HL-60/S4 (cell line): ENCODE results near the gene RTN4RL1.

ENCODE experiments used
- in situ Hi-C: fragments of 300-500 bp; cut with MboI; formaldehyde crosslinking; loops from 2 replicates; pipeline ENCODE4 v1.14.3; 2022; ENCODE audit warnings: low sequenced_read_pairs

Gene RTN4RL1, protein sequence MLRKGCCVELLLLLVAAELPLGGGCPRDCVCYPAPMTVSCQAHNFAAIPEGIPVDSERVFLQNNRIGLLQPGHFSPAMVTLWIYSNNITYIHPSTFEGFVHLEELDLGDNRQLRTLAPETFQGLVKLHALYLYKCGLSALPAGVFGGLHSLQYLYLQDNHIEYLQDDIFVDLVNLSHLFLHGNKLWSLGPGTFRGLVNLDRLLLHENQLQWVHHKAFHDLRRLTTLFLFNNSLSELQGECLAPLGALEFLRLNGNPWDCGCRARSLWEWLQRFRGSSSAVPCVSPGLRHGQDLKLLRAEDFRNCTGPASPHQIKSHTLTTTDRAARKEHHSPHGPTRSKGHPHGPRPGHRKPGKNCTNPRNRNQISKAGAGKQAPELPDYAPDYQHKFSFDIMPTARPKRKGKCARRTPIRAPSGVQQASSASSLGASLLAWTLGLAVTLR

DNA sequence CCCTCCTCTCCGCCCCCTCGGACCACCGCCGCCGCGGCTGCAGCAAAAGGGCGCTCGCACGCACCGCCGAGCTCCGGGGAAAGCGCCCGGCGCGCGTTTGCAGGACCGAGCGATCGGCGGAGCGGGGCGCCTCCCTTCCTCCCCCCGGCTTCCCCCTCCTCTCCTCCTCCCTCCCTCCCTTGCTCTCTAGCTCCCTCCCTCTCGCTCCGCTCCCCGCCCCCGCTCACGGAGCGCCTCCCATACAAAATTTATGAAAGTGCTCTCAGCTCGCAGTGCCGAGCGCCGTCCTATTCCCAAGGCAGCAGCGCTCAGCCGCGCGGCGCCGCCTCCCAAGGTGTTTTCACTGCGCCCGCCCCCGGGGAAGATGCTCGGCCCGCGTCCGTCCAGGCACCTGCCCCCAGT, at the start of gene RTN4RL1:
TSS of gene RTN4RL1 (minus strand) at position 115 of the 402 bp plus-strand sequence. CDS start 469 bp downstream, outside the sequence.
- in situ Hi-C loops: loop anchor here (25.0 kb wide), 1 partner anchor 313 kb away; the partner anchor contains the start of genes TLCD2 and WDR81

DNA sequence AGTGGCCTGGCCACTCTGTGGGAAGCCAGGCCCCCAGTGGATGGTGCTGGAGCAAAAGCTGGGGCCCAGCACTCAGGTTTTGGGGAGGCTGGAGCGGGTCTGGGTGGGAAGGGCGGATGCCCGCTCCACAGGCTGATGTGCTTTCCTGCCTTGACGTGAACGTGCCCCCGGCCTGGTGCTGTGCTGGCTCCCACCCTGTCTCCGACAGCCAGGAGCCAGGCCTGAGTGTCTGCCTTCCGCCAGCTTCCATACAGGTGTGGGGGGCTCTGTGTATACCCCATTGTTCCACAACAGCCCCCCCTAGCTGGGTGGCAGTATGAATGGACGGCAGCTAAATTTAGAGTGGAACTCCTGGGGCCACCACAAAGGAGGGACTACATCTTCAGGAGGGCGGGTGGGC, 49.8 kb upstream of the RTN4RL1 start:
- in situ Hi-C loops: no loop called here

DNA sequence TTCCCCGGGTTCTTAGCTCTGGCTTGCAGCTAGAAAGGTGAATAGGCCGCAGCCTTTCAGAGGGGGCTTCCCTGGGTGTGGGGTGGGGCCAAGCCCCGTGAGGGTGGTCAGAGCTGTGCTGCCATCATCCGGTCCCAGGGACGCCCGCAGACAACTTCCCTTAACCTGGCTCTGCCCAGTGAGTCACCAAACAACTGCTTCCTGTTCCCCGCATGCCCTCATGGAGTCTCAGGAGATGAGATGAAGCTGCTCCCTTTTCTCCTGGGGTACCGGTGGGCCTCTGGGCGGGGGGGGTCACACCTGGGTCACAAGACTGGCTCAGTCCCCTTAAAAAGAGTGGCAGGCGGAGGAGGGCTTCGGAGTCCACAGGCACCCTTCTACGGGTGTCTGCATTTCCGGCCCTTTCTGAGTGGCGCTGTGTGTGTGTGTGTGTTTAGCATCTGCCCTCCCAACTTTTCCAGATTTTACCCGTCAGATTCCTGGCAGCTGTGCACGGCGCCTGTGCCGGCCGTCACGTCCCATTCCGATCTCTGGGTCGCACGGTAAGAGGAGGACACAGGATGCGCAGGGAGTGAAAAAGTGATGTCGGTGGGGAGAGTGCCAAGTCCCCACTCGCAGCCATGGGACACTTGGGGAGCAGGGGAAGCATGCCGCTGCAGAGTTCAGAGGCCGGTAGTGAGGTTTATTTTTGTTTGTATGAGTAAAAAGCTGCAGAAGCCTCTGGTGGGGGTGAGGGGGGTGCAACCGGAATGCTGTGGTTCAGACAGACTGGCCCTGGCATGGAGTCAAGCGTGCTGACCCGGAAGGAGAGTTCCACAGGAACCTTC, 46.5 kb upstream of the RTN4RL1 start:
- in situ Hi-C loops: no loop called here

DNA sequence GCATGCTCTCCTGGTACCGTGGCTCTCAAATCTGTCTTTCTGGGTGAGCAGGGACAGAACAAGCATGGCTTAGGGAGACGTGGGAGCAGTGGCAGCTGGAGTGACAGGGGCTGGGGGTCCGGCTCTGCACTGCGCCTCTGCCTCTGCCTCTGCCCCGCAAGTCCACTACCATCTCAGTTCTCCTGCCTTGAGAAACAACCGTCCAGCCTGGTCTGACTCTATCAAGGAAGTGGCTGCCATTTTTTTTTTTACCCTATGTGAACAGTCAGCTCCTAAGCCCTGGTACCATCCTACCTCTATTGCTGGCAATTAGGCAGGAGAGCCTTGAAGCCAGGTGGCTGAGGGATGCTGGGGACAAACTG, 45.9 kb upstream of the RTN4RL1 start:
- in situ Hi-C loops: no loop called here

DNA sequence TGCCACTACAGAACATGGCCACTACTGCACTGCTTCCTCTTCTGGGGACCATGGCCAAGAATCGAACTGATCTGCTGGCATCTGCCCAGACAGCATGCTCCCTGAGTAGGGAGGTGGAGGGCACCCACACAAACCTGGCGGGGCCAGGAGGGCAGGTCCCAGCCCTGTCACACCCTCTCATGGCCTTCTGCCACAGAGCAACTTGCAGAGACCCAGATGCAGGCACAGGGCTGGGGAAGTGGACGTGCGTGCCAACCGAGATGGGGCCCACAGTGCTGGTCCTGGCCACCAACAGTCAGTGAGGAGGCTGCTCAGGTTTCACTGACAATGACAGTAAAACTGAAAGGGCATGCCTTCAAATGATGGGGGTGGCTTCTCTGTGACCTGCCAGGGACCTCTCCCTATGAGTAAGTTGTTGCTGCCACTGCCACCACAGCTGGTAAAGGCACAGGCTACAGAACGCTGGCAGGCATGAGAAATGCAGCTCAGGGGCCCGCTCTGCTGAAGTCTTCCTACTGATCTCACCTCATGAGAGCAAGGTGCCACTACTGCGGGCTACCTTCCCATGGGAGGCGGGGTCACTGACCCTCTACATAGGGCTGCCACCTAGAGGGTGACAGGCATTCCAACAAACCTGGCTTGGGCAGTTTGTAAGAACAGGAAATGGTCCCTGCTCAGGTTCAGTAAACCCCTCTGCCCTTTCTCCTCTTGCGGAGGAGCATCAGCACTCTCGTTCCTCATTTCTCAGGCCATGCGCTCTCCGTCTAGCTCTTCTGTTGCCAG, 45.3 kb upstream of the RTN4RL1 start:
- in situ Hi-C loops: no loop called here

DNA sequence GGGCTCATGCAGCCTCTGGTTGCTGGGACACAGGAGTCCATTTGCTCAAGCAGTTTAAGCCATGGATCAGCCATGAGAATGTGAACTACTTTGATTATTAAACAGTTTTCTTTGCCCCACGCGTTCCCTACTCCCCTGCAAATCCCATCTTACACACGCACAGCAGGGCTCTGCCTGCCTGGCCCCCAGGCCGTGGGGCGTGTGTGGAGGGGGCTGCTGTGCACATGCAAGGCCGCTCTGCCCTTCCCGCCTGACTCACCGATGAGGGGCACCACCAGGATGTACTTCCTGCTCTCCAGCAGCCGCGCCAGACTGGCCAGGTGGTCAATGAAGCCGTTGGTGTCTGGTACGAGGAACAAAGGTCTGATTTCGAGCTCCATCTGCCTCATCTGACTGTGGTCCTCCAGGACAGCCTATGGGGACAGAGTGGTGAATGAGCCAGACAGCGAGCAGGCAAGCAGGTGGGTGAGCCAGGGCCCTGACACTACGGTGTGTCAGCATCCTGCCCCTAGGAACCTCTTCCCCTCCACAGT, 43.5 kb upstream of the RTN4RL1 start:
- in situ Hi-C loops: no loop called here

DNA sequence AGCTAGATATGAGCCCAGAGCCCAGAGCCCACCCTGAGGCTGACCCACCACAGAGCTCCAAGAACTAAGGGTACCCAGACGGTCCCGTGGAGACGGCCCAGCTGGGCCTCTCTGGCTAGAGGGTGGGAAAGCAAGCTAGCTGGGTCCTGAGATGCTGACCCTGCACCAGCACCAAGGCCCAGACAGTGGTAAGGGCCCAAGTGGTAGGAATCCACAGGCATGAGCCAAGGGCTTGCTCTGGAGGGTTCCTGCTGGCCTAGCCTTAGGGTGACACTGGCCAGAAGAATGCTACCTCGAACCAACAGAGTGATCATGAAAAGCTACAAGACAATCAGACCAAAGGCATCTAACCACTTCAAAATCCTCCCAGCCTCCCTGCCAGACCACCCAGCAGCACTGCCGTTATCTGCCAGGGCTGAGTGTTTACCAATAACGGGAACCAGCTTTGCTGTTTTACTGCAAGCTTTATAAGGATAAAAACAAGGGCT, 42.9 kb upstream of the RTN4RL1 start:
- in situ Hi-C loops: no loop called here

DNA sequence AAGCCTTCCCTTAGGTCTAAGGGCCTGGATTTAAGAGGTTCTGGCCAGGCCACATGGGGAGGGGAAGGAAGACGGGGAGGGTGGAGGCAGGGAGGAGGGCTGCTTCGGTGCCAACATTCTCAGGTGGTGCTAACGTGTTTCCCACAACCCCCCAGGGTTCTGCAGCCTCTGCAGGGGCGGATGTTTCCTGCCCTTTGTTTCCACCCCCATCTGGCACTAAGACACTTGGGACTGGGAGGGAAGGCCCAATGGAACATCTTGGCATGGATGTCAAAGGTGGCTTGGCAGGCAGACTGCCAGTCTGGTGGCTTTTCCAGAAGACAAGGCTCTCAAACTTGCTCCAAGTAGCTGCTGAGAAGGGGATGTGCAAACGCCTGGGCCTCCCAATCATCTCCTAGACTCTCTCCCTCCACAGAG, 42.5 kb upstream of the RTN4RL1 start:
- in situ Hi-C loops: no loop called here

DNA sequence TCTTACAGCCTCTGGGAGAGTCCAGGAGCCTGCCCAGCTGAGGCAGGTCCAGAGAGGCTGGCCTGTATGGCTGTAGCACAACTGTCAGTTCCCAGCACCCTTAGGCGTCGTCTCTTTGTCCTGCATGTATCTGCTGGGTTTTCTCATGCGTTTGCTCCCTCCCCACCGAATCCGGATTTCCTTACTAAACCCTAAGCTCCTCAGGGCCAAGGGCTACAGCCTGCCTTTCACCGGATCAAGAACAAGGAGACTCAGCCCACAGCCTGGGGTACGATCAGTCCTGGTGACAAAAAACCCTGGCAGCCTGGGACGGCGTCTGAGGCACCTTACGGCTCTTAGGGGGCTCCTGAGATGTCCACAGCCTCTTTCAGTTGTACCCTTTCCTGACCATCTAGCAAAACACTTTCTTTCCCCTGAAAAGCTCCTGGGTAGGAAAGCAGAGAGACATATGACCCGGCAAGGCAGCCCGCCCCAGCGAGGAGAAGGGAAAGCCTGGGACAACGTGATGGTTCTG, 42.0 kb upstream of the RTN4RL1 start:
- in situ Hi-C loops: no loop called here

DNA sequence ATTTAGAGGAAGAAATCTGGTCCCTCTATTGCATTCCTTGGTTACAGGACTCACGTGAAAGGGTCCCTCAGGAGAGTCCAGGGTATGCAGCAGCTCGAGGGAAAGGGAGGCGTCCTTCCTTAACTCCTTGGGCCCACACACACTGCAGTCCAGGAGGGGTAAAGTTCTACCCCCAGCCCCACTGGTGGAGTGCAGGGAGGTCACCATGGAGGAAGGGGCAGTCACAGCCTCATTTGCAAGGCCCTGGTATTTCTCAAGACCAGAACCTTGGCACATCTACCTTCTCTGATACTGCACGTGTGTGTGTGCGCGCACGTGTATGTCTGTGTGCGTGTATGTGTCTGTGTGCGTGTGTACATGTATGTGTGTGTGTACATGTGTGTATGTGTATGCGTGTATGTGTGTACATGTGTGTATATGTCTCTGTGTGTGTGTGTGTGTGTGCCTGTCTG, 40.8 kb upstream of the RTN4RL1 start:
- in situ Hi-C loops: no loop called here

DNA sequence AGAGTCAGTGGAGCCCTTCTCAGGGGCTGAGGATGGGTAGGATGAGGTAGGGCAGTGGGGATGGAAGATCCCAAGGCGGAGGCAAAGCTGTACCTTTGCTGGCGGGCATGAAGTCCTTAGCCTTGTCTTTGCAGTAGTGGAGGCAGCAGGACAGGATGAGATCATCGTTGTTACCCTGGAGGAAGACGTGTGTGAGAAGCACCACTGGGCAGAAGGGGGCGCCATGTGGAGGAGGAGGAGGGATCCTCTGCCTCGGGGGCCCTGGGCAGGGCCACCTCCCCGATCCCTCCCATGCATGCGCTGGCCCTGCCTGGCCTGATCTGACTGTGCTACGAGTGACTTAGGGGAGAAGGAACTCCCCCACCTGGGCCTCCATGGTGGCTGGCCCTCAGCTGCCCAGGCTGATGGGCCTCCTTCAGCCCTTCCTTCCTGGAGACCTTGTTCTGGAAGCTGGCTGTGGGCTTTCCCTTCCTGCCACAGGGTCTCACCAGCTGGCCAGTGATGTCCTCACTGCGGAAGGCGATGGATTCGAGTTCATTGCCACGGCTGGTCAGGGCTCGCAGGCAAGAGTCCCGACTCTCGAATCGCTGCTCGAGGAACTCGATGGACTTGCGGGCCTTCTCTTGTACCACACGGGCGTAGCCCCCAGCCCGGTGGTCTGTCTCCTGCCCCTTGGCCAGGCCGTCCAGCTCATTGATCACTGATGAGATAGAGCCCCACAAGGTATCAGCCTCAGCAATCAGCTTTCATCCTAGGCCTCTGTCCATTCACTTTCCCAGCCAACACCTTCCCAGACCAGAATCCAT, 40.0 kb upstream of the RTN4RL1 start:
- in situ Hi-C loops: no loop called here

DNA sequence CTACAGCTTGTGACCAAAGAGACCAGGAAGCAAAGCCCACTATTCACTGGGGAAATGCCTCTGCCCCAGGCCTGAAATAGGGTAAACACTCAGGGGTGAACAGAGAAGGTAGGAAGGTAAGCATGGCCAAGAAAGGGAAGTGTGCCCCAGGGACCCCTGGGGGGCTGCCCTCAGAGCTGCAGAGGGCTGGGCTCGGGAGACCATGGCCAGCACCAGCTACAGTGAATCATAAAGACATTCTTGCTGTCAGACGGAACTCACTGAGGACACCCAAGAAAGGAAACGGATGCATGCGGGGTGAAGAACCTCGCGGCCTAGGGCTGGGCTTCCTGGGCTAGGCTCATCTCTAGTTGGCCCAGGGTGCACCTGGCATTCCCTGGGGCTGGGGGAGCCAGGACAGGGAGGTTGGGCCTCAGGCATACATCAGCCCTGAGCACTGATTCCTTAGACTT, 39.4 kb upstream of the RTN4RL1 start:
- in situ Hi-C loops: no loop called here

DNA sequence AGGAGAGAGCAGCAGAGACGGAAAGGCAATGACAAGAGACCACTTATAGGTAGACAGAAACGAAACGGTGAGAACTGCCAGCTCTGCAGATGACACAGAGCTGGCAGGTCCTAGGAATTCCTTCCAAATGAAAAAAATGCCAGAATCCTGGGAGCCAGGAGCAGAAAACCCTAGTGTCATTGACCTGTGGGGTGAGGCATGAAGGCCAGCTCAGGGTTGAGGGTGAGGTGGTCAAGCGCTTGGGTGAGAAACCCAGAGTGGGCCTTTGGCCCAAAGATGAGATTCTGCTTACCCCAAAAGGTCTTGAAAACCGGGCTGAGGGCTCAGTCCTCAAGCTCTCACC, 39.0 kb upstream of the RTN4RL1 start:
- in situ Hi-C loops: no loop called here

DNA sequence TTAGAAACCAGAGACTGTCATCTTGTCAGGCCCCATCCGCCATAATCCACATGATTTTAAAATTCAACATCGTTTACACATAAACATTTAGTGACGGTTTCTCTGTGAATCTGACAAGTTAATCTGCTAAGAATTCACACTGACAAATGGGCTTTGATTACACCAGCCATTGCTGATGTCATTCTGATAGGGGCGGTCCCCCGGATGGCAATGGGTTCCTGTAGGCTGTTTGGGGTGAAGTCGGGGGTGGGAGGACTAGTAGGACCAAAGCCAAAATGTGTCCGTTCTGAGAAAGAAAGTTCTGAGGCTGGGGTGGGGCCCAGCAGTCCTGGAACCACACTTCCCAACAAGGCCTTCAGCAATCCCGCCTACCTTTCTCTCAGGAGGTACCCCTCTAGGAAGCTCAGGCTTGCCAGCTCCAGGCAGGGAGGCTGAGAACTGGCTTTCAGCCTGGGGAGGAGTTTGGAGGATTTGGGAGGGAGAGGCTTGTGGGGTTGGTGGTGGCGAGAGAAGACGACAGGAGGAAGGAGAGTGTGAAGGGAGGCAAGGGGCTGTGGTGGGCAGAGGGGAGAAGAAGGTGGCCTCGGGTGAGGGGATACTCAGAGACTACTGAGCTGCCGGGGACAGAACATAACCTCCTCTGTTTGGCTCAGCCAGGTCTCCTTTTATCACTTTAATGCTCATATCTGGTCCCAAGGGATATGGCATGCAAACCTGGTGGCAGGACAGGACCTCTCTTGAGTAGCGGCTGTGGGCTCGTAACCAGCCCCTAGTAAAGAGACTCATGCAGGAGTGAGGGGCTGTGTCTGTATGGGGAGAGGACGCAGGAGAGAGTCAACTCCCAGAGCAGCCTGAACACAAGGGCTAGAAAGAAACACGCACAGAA, 38.4 kb upstream of the RTN4RL1 start:
- in situ Hi-C loops: no loop called here

DNA sequence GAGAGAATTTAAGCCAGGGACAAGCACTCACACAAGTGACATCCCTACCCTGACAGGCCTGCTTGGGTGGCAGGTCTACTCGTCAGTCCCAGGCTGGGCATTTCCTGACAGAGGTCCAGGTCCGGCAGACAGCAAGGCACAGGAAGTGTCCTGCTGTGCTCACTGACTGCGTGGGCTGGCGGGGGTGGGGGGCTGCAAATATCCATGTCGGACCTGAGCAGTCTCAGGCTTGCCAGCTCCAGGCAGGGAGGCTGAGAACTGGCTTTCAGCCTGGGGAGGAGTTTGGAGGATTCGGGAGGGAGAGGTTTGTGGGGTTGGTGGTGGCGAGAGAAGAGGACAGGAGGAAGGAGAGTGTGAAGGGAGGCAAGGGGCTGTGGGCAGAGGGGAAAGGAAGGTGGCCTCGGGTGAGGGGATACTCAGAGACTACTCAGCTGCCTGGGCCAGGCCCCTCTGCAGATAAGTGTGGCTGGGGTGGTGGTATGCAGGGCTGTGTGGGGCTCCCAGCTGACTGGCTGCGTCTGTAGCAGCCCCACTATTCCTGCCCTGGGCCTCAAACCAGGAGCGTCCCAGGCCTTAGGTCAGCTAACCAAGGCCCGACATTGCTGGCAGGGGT, 37.5 kb upstream of the RTN4RL1 start:
- in situ Hi-C loops: no loop called here

DNA sequence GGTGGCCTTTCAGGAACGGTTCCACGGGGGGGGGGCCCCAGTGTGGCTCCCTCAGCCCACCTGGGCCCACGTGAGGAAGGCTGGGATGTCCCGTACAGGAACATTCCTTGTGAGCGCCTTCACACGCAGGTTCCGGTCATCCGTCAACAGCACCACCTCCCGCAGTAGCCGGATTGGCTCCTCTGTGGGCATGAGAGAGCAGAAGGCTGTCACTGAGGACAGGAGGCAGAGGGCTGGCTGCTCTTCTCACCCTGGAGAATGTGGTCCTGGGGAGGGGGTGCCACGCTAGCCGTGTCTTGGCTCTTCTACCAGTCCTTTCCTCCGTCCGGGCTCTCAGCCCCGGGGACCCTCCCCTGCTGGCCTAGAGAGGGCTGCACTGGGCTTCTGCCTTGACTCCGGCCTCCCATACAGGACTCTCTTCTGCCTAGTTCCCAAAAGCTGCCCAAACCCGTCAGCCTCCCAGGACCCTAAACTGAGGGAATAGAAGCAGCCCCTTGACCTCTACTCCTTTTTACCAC, 36.4 kb upstream of the RTN4RL1 start:
- in situ Hi-C loops: no loop called here

DNA sequence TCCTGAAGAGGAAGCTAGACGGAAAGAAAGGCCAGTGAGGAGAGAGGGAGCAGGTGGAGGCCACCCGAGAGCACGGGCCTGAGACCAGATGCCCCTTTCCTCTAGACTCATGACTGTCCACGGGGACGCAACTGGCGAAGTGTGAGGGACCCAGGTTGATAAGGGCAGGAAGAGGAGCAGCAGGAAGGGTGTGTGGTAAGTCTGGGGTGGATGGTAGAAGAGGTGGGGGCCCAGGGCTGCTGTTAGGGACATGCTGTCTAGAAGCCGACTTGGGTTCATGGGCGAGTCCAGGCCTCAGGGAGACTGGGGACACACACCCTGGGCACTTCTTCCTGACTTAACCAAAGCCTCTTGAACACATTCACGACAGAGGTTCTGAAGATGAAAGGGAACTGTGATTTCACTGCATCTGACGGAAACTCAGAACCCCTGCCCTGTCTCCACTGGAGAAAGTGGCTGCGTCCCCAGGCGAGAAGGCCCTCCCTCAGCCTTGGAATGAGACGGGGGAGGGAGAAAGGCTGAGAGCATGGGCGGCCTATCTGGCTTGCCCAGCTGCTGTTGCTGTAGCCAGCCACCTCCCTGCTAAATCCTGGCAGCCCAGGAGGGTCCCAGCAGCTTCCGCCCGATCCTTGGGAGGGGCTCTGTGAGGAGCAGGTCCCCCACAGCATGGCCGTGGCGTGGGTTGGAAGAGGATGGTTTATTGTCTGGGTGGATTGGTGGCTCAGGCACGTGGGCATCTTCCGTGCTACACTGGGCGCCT, 35.7 kb upstream of the RTN4RL1 start:
- in situ Hi-C loops: no loop called here

DNA sequence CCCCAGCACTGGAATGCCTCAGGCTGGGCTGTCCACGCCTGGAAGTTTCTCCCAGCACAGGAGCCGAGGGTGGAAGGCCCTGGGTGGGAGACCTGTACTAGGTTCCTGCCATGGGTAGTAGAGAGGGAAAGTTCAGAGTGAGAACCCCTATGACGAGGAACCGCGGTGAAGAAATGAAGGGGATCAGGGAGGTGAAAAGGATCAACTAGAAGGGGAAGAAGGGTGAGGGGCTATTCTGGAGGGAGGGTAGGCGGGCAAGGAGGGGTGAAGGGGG, 35.2 kb upstream of the RTN4RL1 start:
- in situ Hi-C loops: no loop called here
